GM10847 (cell line): ENCODE results near the gene CYP2D6.
"Not testable (repeated sequence)": the region's sequence is repeated elsewhere in the genome, so short reads cannot be mapped to it uniquely, and the experiment has no call there.

Experiments used
- POLR2A ChIP-seq: IDR thresholded peaks from 2 replicates; pipeline ENCODE4 v1.6.1; 2011; ENCODE audit not compliant: insufficient read length; ENCODE audit errors: extremely low read depth

Gene CYP2D6

DNA sequence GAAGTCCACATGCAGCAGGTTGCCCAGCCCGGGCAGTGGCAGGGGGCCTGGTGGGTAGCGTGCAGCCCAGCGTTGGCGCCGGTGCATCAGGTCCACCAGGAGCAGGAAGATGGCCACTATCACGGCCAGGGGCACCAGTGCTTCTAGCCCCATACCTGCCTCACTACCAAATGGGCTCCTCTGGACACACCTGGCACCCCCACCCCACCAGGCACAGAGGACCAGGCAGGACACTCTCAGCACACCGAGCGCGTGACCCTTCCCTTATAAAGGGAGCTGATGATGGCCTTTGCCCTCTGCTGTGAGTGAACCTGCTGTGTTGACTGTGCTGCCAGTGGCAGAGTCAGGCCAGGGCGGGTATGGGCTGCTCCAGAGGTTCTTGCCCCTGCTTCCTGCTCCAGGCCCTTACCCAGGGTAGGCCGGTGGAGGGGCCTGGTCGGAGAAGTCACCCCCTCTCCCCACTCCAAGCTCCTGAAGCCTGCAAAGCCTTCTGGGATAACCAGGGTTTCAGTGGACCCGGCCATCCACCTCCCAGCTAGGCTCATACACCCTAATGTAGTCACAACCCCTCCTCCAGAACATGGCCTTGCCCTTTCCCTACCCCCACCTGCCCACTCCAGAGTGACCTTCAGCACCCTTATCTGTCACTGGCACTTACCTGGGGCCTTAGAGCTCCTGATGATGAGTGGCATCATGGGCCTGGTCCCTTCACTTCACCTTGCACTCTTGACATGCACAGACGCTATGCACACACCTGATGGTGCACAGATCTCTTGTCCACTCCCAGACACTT lies at the start of gene CYP2D6:
CYP2D6 (minus strand) TSS at position 172 of the 793 bp plus-strand sequence; CDS start at position 153, 19 bp downstream.
- not testable (repeated sequence) for TF ChIP-seq POLR2A

GRCh38 chr22:42179616-42180015 lies 49.0 kb upstream of the CYP2D6 start:
- TF ChIP-seq POLR2A: no peak

- TF ChIP-seq POLR2A: no peak
Measured at GRCh38 chr22:42178910-42179519, 48.4 kb upstream of the CYP2D6 start.

DNA sequence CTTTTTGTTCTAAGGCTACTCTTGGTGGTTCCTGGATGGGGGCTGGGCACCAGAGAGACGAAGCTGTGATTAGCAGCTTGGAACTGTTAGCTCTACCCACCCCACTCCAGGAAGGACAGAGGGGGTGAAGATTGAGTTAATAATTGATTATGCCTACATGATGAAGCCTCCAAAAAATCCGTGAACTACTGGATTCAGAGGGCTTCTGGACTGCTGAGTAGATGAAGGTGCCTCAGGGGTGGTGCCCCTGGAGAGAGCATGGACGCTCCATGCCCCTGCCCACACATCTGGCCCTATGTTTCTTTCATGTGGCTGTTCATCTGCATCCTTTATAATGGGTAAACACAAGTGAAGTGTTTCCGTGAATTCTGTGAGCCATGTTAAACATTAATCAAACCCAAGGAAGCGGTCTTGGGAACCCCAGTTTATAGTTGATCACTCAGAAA lies 47.3 kb upstream of the CYP2D6 start:
- TF ChIP-seq POLR2A: no peak

- no peak for TF ChIP-seq POLR2A
Measured at GRCh38 chr22:42176255-42176915, 45.8 kb upstream of the CYP2D6 start.

GRCh38 chr22:42174062-42174461 lies 43.5 kb upstream of the CYP2D6 start:
- TF ChIP-seq POLR2A: no peak

- no peak for TF ChIP-seq POLR2A
Measured at GRCh38 chr22:42173183-42173926, 42.7 kb upstream of the CYP2D6 start.

GRCh38 chr22:42172773-42173172 lies 42.2 kb upstream of the CYP2D6 start:
- TF ChIP-seq POLR2A: no peak

GRCh38 chr22:42171946-42172719 lies 41.5 kb upstream of the CYP2D6 start:
- TF ChIP-seq POLR2A: no peak

DNA sequence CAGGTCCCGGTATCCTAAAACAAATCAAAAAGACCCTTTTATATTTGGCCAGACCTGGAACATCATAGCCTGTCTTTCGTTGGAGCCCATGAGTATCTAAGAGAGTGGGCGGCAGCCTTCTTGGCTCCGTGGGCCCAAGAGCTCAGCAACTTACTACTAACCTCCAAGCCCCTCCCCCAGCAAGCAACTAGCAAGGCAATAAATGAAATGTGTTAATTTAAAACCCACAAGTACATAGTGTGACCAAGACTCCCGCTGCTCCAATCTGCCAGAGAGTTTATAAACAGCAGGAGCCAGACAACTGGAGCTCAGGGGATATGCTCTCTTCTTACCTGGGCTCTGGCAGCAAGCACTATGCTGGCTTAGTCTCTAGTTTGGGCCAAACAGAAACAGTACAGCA lies 40.8 kb upstream of the CYP2D6 start:
- no peak for TF ChIP-seq POLR2A

DNA sequence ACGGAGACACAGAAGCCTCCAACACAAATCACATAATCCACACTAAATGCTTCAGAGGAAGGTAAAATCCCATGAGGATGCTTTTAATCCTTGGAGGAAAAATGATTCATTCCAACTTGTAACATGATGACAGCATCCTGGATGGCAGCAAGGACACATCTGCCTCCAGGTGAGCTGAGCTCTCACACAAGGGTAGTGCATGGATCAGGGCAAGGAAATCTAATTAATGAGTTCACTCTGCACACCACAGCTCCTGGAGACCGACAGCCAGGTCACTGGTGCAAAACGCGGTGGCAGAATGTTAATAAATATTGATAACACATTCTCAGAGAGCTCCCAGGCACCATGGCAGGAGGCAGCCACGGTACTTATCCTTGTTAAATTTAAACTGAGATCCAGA lies 40.3 kb upstream of the CYP2D6 start:
- no peak for TF ChIP-seq POLR2A

DNA sequence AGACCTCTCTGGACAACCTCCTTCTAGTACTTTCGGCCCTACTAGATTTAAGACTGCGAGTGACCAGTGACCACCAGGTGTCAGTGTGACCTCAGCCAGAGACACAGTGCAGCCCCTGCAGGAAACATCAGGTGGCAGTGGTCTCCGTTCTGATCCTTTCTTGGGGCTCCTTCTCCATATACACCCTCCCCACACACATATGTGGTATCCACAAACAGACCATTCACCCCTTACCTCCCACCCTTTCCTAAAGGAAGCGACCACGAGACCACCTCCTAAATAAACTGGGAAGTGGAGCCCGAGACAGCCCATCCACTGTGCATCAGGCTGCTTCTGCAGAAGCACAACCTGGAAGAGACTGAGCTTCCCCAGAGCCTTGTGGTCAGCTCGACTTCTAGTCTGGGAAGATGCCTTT lies 38.5 kb upstream of the CYP2D6 start:
- TF ChIP-seq POLR2A: no peak

DNA sequence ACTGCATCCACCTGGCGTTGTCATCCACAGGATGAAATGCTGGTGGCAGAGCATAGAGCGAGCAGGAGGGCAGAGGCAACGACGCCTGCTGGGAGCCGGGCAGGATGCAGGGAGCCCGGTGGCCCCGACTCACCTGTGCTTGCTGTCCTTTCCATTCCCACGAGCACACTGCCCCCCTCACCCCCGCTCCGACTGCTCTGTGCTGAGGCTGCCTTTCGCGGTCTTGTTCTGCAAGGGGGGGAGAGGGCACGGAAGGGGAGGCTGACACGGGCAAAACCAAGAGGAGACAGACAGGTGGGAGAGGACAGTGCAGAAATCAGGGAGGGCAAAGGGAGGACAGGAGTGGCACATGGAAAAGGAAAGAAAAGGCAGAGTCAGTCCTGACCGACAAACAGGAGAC lies 37.9 kb upstream of the CYP2D6 start:
- TF ChIP-seq POLR2A: no peak

- TF ChIP-seq POLR2A: no peak
Measured at GRCh38 chr22:42167066-42167465, 36.5 kb upstream of the CYP2D6 start.

GRCh38 chr22:42164901-42165300 lies 34.3 kb upstream of the CYP2D6 start:
- no peak for TF ChIP-seq POLR2A
